ENCODE measurements around the gene KIF17. TPM values are rescaled to one million over a fixed set of nuclear protein-coding genes. Genes with fewer than 3 reads are reported as not detected.

The KIF17 gene
- total RNA-seq, 1 donor from 2014 or later = 0.40 TPM

DNA sequence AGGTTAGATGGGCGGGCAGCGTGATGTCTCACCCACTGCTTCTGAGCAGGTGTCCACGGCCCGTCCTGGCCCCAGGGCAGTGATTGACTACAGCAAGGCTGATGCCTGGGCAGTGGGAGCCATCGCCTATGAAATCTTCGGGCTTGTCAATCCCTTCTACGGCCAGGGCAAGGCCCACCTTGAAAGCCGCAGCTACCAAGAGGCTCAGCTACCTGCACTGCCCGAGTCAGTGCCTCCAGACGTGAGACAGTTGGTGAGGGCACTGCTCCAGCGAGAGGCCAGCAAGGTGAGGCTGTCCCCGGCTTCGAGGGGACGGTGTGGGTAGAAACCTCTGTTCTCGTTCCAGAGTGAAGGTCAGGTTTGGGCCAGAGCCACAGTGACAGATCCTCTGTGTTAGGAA, 68.9 kb downstream of the KIF17 start:
- no peaks in the 10 kb centered on the region for H3K27me3 Mint-ChIP-seq (ENCODE audit: low read depth)
- no peak overlapping the region for H3K27ac Mint-ChIP-seq
- DNase-seq (ENCODE audit: low spot score in 2 of 2, unreplicated experiment in 2 of 2) = no peak
- H3K9me3 Mint-ChIP-seq = no peaks in the 10 kb centered on the region
- peaks cover 41% of the 10 kb centered on the region for H3K36me3 Mint-ChIP-seq
- no peaks in the 10 kb centered on the region for H3K4me1 Mint-ChIP-seq
- H3K4me3 Mint-ChIP-seq = no peak overlapping the region
- TF ChIP-seq, protein P1, sequence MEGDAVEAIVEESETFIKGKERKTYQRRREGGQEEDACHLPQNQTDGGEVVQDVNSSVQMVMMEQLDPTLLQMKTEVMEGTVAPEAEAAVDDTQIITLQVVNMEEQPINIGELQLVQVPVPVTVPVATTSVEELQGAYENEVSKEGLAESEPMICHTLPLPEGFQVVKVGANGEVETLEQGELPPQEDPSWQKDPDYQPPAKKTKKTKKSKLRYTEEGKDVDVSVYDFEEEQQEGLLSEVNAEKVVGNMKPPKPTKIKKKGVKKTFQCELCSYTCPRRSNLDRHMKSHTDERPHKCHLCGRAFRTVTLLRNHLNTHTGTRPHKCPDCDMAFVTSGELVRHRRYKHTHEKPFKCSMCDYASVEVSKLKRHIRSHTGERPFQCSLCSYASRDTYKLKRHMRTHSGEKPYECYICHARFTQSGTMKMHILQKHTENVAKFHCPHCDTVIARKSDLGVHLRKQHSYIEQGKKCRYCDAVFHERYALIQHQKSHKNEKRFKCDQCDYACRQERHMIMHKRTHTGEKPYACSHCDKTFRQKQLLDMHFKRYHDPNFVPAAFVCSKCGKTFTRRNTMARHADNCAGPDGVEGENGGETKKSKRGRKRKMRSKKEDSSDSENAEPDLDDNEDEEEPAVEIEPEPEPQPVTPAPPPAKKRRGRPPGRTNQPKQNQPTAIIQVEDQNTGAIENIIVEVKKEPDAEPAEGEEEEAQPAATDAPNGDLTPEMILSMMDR (IDR thresholded peaks at IDR 0.05; ENCODE audit: unreplicated experiment) = no peak

DNA sequence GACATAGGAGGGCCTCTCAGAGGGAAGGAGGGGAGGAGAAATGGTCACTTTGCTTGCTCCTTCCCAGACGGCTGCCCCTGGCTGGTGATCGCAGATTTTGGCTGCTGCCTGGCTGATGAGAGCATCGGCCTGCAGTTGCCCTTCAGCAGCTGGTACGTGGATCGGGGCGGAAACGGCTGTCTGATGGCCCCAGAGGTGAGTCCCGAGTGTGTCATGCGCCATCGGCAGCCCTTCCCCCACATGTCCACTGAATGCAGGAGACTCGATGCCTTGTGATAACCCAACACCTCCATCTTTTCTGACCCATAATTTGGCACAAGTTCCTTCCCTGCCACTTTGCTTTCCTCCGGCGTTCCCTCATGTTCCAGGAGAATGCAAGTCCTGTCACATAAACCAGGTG, 69.4 kb downstream of the KIF17 start:
- Mint-ChIP-seq H3K27ac (no peak overlapping the region), H3K36me3 (peaks cover 42% of the 10 kb centered on the region), H3K4me1 (no peaks in the 10 kb centered on the region), H3K9me3 (no peaks in the 10 kb centered on the region), H3K4me3 (no peak overlapping the region), H3K27me3 (ENCODE audit: low read depth) (no peaks in the 10 kb centered on the region)
- no peak for DNase-seq (ENCODE audit: low spot score in 2 of 2, unreplicated experiment in 2 of 2)
- TF ChIP-seq, protein P1 (IDR thresholded peaks at IDR 0.05; ENCODE audit: unreplicated experiment) = no peak

DNA sequence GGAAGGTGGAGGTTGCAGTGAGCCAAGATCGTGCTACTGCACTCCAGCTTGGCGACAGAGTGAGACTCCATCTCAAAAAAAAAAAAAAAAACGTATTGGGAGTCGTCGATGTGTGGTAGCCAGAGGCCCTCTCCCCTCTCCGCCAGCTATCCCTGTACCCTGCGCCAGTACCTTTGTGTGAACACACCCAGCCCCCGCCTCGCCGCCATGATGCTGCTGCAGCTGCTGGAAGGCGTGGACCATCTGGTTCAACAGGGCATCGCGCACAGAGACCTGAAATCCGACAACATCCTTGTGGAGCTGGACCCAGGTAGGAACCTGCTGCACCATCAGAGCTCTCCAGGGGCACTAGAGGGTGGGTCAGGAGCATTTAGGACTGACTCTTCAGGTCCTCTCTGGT, 72.4 kb downstream of the KIF17 start:
- Mint-ChIP-seq H3K4me1 (no peaks in the 10 kb centered on the region), H3K27ac (no peak overlapping the region), H3K4me3 (no peak overlapping the region), H3K9me3 (no peaks in the 10 kb centered on the region), H3K27me3 (ENCODE audit: low read depth) (no peaks in the 10 kb centered on the region), H3K36me3 (peaks cover 37% of the 10 kb centered on the region)
- DNase-seq (ENCODE audit: low spot score in 2 of 2, unreplicated experiment in 2 of 2) = no peak
- TF ChIP-seq, protein P1 (IDR thresholded peaks at IDR 0.05; ENCODE audit: unreplicated experiment) = no peak

DNA sequence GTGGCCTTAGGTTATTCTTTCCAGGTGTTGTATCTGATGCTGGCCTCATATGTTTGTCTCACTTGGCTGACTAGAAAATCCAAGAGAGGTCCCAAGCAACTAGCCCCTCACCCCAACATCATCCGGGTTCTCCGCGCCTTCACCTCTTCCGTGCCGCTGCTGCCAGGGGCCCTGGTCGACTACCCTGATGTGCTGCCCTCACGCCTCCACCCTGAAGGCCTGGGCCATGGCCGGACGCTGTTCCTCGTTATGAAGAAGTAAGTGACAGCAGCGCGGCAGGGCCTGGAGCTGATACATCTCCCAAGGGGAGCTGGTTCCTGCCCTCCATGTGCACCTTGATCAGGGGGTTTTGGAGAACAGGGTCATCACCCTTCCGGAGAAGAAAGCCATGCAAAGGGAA, 73.4 kb downstream of the KIF17 start:
- Mint-ChIP-seq H3K4me3 (no peak overlapping the region), H3K36me3 (peaks cover 38% of the 10 kb centered on the region)

DNA sequence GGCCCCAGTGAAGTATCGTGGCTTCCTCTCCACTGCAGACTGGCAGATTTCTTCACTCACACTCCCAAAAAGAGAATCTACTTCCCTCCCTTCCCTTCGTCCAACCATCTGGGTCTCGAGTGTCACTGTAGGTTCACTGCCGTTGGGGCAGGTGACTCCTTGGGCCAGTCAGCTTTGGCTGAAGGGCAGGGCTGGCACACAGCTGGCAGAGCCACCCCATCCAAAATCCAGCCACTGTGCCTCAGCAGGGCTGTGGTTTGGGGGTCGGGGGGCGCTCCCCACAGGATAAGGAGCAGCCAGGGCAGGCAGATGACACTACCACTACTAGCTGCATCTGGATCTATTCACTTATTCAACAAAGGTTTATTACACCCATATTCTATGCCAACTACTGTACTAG, 74.7 kb downstream of the KIF17 start:
- H3K27me3 Mint-ChIP-seq (ENCODE audit: low read depth) = no peaks in the 10 kb centered on the region
- H3K36me3 Mint-ChIP-seq = peaks cover 37% of the 10 kb centered on the region
- no peak overlapping the region for H3K27ac Mint-ChIP-seq
- TF ChIP-seq, protein P1 (IDR thresholded peaks at IDR 0.05; ENCODE audit: unreplicated experiment) = no peak
- H3K4me1 Mint-ChIP-seq = no peaks in the 10 kb centered on the region
- no peaks in the 10 kb centered on the region for H3K9me3 Mint-ChIP-seq
- no peak for DNase-seq (ENCODE audit: low spot score in 2 of 2, unreplicated experiment in 2 of 2)
- no peak overlapping the region for H3K4me3 Mint-ChIP-seq

More for the DNA sequence above, 73.4 kb downstream of the KIF17 start:
- H3K27me3 Mint-ChIP-seq (ENCODE audit: low read depth) = no peaks in the 10 kb centered on the region
- no peak for DNase-seq (ENCODE audit: low spot score in 2 of 2, unreplicated experiment in 2 of 2)
- H3K9me3 Mint-ChIP-seq = no peaks in the 10 kb centered on the region
- TF ChIP-seq, protein P1 (IDR thresholded peaks at IDR 0.05; ENCODE audit: unreplicated experiment) = no peak
- no peaks in the 10 kb centered on the region for H3K4me1 Mint-ChIP-seq
- H3K27ac Mint-ChIP-seq = no peak overlapping the region

DNA sequence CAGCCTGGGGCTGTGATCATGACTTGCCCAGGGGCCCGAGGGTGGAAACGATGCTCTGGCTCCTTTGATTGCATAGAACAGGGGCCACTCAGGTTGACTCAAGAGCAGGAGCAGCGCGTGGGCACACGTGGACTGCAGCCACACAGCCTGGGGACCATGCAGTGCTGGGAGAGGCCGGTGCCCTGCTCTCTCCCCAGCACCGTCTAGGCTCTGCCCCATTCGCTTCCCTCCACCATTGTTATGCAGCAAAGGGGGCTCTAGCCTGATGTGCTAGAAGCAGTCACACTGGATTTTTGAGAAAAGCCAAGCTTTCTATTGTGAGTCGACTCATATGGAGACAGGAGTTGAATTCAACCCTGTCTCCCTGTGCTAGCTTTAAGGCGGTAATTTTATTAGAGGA, 75.8 kb downstream of the KIF17 start:
- H3K27ac Mint-ChIP-seq = no peak overlapping the region
- peaks cover 41% of the 10 kb centered on the region for H3K36me3 Mint-ChIP-seq
- no peaks in the 10 kb centered on the region for H3K4me1 Mint-ChIP-seq
- no peaks in the 10 kb centered on the region for H3K27me3 Mint-ChIP-seq (ENCODE audit: low read depth)
- H3K4me3 Mint-ChIP-seq = no peak overlapping the region
- TF ChIP-seq, protein P1 (IDR thresholded peaks at IDR 0.05; ENCODE audit: unreplicated experiment) = no peak
- H3K9me3 Mint-ChIP-seq = no peaks in the 10 kb centered on the region
- no peak for DNase-seq (ENCODE audit: low spot score in 2 of 2, unreplicated experiment in 2 of 2)
